Ishikawa (cell line): Measurements from ENCODE around the gene RIPK1.

Source experiments
- CEBPB ChIP-seq: IDR thresholded peaks from 2 replicates; pipeline ENCODE4 v1.6.1; 2012
- CREB1 ChIP-seq: IDR thresholded peaks from 2 replicates; pipeline ENCODE4 v1.6.1; 2012; ENCODE audit warnings: low read depth
- EGR1 ChIP-seq: IDR thresholded peaks from 2 replicates; pipeline ENCODE4 v1.6.1; 2012
- EP300 ChIP-seq: IDR thresholded peaks from 2 replicates; pipeline ENCODE4 v1.6.1; 2012; ENCODE audit warnings: borderline replicate concordance
- FOXM1 ChIP-seq: IDR thresholded peaks from 2 replicates; pipeline ENCODE4 v1.6.1; 2012; ENCODE audit warnings: low read depth, borderline replicate concordance
- MAX ChIP-seq: IDR thresholded peaks from 2 replicates; pipeline ENCODE4 v1.6.1; 2012
- NFIC ChIP-seq: IDR thresholded peaks from 2 replicates; pipeline ENCODE4 v1.6.1; 2012
- RAD21 ChIP-seq: IDR thresholded peaks from 2 replicates; pipeline ENCODE4 v1.6.1; 2012; ENCODE audit warnings: low read depth
- REST ChIP-seq: IDR thresholded peaks from 2 replicates; pipeline ENCODE4 v1.6.1; 2012; ENCODE audit warnings: low read depth, mild to moderate bottlenecking
- TAF1 ChIP-seq: IDR thresholded peaks from 2 replicates; pipeline ENCODE4 v1.6.1; 2012; ENCODE audit warnings: low read depth, mild to moderate bottlenecking
- TCF12 ChIP-seq: IDR thresholded peaks from 2 replicates; pipeline ENCODE4 v1.6.1; 2012; ENCODE audit warnings: low read depth
- TEAD4 ChIP-seq: IDR thresholded peaks from 2 replicates; pipeline ENCODE4 v1.6.1; 2012
- YY1 ChIP-seq: IDR thresholded peaks from 2 replicates; pipeline ENCODE4 v1.6.1; 2012; ENCODE audit warnings: low read depth
- ZBTB7A ChIP-seq: IDR thresholded peaks from 2 replicates; pipeline ENCODE4 v1.6.1; 2012; ENCODE audit warnings: low read depth
- TF ChIP-seq, protein P1 (sequence below): IDR thresholded peaks from 2 replicates; pipeline ENCODE4 v1.6.1; 2012

The RIPK1 gene

DNA sequence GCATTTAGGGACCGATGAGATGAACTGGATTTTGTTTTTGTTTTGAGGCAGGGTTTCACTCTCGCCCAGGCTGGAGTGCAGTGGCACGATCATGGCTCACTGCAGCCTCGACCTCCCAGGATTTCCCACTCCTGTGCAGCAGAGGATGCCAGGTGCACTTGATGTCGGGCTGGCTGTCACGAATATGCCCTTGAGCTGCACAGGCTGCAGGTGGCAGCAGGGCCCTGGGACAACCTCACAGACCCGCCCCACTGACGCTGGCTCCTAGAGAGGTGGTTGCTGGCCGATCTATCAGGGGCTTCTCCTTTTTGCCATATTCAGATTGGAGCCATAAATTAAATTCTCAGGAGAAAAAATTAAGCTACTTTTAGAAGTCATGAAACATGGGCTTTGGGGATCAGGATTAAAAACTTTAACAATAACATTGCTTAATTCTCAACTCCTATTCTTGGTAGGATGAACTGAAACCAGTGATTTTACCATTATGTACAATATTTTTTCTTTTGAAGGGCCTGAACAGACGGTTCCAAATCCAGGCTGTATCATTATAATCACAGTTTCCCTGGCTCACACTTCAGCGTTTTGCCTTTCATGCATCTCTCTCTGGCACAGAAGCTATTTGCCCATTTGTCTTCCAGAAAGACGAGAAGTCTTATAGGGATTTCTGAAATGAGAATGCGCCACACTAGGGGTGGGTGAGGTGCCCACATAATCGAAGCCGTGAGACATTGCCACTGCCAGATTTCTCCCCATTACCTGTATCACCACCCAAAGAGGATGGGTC, 36.2 kb upstream of the RIPK1 start:
- TF ChIP-seq YY1 = no peak
- TF ChIP-seq, protein P1, sequence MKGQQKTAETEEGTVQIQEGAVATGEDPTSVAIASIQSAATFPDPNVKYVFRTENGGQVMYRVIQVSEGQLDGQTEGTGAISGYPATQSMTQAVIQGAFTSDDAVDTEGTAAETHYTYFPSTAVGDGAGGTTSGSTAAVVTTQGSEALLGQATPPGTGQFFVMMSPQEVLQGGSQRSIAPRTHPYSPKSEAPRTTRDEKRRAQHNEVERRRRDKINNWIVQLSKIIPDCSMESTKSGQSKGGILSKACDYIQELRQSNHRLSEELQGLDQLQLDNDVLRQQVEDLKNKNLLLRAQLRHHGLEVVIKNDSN = no peak
- TF ChIP-seq CREB1 = no peak
- TF ChIP-seq TCF12 = no peak
- no peak for TF ChIP-seq TEAD4
- TF ChIP-seq MAX = no peak
- no peak for TF ChIP-seq TAF1
- no peak for TF ChIP-seq NFIC
- TF ChIP-seq FOXM1 = no peak
- no peak for TF ChIP-seq EGR1
- no peak for TF ChIP-seq CEBPB
- TF ChIP-seq EP300 = no peak
- no peak for TF ChIP-seq RAD21
- TF ChIP-seq ZBTB7A = no peak
- no peak for TF ChIP-seq REST

- no peak for TF ChIP-seq REST
- no peak for TF ChIP-seq TEAD4
- no peak for TF ChIP-seq MAX
- no peak for TF ChIP-seq YY1
- TF ChIP-seq NFIC = no peak
- no peak for TF ChIP-seq EP300
- no peak for TF ChIP-seq TCF12
Measured at GRCh38 chr6:3032986-3033385, 35.3 kb upstream of the RIPK1 start.

GRCh38 chr6:3033652-3034051, 34.6 kb upstream of the RIPK1 start:
- TF ChIP-seq NFIC (no peak), TEAD4 (no peak), REST (no peak), CEBPB (no peak), MAX (no peak), EP300 (no peak), TCF12 (no peak), YY1 (no peak), RAD21 (no peak), CREB1 (no peak), ZBTB7A (no peak), EGR1 (no peak)
- TF ChIP-seq, protein P1 = no peak

DNA sequence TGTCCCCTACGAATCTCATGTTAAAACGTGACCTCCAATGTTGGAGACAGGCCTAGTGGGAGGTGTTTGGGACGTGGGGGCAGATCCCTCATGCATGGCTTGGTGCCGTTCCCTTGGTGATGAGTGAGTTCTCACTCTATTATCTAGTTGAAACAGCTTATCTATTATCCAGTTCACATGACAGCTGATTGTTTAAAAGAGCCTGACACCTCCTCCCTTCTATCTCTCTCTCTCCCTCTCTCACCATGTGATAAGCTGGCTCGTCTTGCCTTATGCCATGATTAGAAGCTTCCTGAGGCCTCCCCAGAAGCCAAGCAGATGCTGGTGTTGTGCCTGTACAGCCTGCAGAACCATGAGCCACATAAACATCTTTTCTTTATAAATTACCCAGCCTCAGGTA, 32.9 kb upstream of the RIPK1 start:
- TF ChIP-seq NFIC = no peak
- no peak for TF ChIP-seq CREB1
- no peak for TF ChIP-seq CEBPB
- TF ChIP-seq REST = no peak
- no peak for TF ChIP-seq MAX
- no peak for TF ChIP-seq EP300
- no peak for TF ChIP-seq ZBTB7A
- no peak for TF ChIP-seq TAF1
- no peak for TF ChIP-seq EGR1
- TF ChIP-seq RAD21 = no peak
- no peak for TF ChIP-seq YY1
- no peak for TF ChIP-seq TEAD4
- TF ChIP-seq FOXM1 = no peak
